ENCODE results near the gene LAMB1.

LAMB1 gene

GRCh38 chr7:107953265-107953923 is 49.6 kb downstream of the LAMB1 start:
- H3K27ac ChIP-seq (ENCODE audit: insufficient read depth, low read length, poor library complexity, severe bottlenecking), result no peak overlapping the region
- H3K36me3 ChIP-seq (ENCODE audit: control insufficient read depth, insufficient read depth, low read length), result no peaks in the 10 kb centered on the region
- no peaks in the 10 kb centered on the region for H3K4me1 ChIP-seq (ENCODE audit: control insufficient read depth, insufficient read depth, low read length, poor library complexity, severe bottlenecking)
- no peak for DNase-seq
- no peak overlapping the region for H3K4me3 ChIP-seq (ENCODE audit: insufficient read depth, low read depth, low read length, poor library complexity, severe bottlenecking)
- no peaks in the 10 kb centered on the region for H3K9me3 ChIP-seq (ENCODE audit: control insufficient read depth, low read length)
- H3K27me3 ChIP-seq (replicated peaks; ENCODE audit: control insufficient read depth, insufficient read depth, low read length, poor library complexity, severe bottlenecking), result no peaks in the 10 kb centered on the region

DNA sequence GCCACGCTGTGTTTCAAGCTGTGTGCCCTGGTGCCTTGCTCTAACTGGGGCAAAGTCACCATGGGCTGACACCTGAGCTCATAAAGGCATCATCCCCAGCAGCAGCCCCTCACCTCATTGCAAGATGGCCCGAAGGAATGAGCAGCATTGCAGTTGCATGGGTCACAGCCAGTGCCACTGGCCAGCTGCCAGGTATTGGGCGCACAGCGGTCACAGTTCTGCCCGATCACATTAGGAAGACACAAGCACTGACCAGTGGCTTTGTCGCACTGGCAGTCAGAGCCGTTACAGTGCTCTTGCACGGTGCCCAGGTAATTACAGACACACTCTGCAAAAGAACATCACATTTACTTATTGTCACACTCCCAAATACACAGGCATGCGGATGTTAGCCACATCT is 51.1 kb downstream of the LAMB1 start:
- H3K4me1 ChIP-seq (ENCODE audit: control insufficient read depth, insufficient read depth, low read length, poor library complexity, severe bottlenecking), result no peaks in the 10 kb centered on the region
- no peaks in the 10 kb centered on the region for H3K36me3 ChIP-seq (ENCODE audit: control insufficient read depth, insufficient read depth, low read length)
- no peaks in the 10 kb centered on the region for H3K27me3 ChIP-seq (replicated peaks; ENCODE audit: control insufficient read depth, insufficient read depth, low read length, poor library complexity, severe bottlenecking)

DNA sequence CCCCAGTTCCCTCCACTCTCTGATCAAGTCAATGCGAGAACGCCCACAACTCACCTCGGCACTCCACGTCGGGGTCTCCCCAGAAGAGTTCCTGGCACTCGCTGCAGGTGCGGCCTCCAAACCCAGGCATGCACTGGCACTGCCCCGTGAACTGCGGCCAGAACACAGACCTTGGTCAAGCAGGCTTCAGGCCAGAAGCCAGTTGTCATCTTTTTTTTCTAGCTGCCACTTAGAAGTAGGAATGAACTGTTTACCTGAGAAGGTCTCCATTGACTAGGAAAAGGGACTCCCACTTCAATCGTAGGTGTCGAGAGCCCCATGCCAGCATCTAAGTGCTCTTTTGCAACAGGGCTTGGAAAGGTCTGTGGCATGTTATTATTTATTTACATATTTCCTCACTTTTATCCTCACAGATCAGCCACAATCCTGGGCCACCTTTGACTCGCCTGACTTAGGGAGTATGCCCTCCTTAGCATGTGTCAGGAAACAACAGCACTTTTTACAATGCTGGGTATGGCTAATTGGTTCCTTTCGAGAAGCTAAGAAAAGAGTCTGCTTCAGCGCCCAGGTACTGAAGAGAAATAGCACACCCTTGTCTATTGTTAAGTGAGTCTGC is 51.7 kb downstream of the LAMB1 start:
- Histone ChIP-seq H3K36me3 (ENCODE audit: control insufficient read depth, insufficient read depth, low read length) (no peaks in the 10 kb centered on the region), H3K27me3 (replicated peaks; ENCODE audit: control insufficient read depth, insufficient read depth, low read length, poor library complexity, severe bottlenecking) (no peaks in the 10 kb centered on the region), H3K4me1 (ENCODE audit: control insufficient read depth, insufficient read depth, low read length, poor library complexity, severe bottlenecking) (no peaks in the 10 kb centered on the region), H3K4me3 (ENCODE audit: insufficient read depth, low read depth, low read length, poor library complexity, severe bottlenecking) (no peak overlapping the region), H3K9me3 (ENCODE audit: control insufficient read depth, low read length) (no peaks in the 10 kb centered on the region), H3K27ac (ENCODE audit: insufficient read depth, low read length, poor library complexity, severe bottlenecking) (no peak overlapping the region)
- DNase-seq, result no peak

More for the DNA sequence above, 51.1 kb downstream of the LAMB1 start:
- Histone ChIP-seq H3K4me3 (ENCODE audit: insufficient read depth, low read depth, low read length, poor library complexity, severe bottlenecking) (no peak overlapping the region), H3K27ac (ENCODE audit: insufficient read depth, low read length, poor library complexity, severe bottlenecking) (no peak overlapping the region), H3K9me3 (ENCODE audit: control insufficient read depth, low read length) (no peaks in the 10 kb centered on the region)
- DNase-seq, result no peak

- Histone ChIP-seq H3K9me3 (ENCODE audit: control insufficient read depth, low read length) (no peaks in the 10 kb centered on the region), H3K27ac (ENCODE audit: insufficient read depth, low read length, poor library complexity, severe bottlenecking) (no peak overlapping the region), H3K36me3 (ENCODE audit: control insufficient read depth, insufficient read depth, low read length) (no peaks in the 10 kb centered on the region), H3K4me1 (ENCODE audit: control insufficient read depth, insufficient read depth, low read length, poor library complexity, severe bottlenecking) (no peaks in the 10 kb centered on the region), H3K4me3 (ENCODE audit: insufficient read depth, low read depth, low read length, poor library complexity, severe bottlenecking) (no peak overlapping the region), H3K27me3 (replicated peaks; ENCODE audit: control insufficient read depth, insufficient read depth, low read length, poor library complexity, severe bottlenecking) (no peaks in the 10 kb centered on the region)
- no peak for DNase-seq
Observed at GRCh38 chr7:107949443-107949935, 53.5 kb downstream of the LAMB1 start.

GRCh38 chr7:107948645-107949442 is 54.1 kb downstream of the LAMB1 start:
- Histone ChIP-seq H3K27ac (ENCODE audit: insufficient read depth, low read length, poor library complexity, severe bottlenecking) (no peak overlapping the region), H3K4me1 (ENCODE audit: control insufficient read depth, insufficient read depth, low read length, poor library complexity, severe bottlenecking) (no peaks in the 10 kb centered on the region), H3K27me3 (replicated peaks; ENCODE audit: control insufficient read depth, insufficient read depth, low read length, poor library complexity, severe bottlenecking) (no peaks in the 10 kb centered on the region), H3K36me3 (ENCODE audit: control insufficient read depth, insufficient read depth, low read length) (no peaks in the 10 kb centered on the region), H3K9me3 (ENCODE audit: control insufficient read depth, low read length) (no peaks in the 10 kb centered on the region), H3K4me3 (ENCODE audit: insufficient read depth, low read depth, low read length, poor library complexity, severe bottlenecking) (no peak overlapping the region)
- DNase-seq, result no peak

GRCh38 chr7:107946881-107947280 is 56.1 kb downstream of the LAMB1 start:
- DNase-seq, result no peak
- Histone ChIP-seq H3K36me3 (ENCODE audit: control insufficient read depth, insufficient read depth, low read length) (no peaks in the 10 kb centered on the region), H3K9me3 (ENCODE audit: control insufficient read depth, low read length) (no peaks in the 10 kb centered on the region), H3K4me3 (ENCODE audit: insufficient read depth, low read depth, low read length, poor library complexity, severe bottlenecking) (no peak overlapping the region), H3K27me3 (replicated peaks; ENCODE audit: control insufficient read depth, insufficient read depth, low read length, poor library complexity, severe bottlenecking) (no peaks in the 10 kb centered on the region), H3K4me1 (ENCODE audit: control insufficient read depth, insufficient read depth, low read length, poor library complexity, severe bottlenecking) (no peaks in the 10 kb centered on the region), H3K27ac (ENCODE audit: insufficient read depth, low read length, poor library complexity, severe bottlenecking) (no peak overlapping the region)

DNA sequence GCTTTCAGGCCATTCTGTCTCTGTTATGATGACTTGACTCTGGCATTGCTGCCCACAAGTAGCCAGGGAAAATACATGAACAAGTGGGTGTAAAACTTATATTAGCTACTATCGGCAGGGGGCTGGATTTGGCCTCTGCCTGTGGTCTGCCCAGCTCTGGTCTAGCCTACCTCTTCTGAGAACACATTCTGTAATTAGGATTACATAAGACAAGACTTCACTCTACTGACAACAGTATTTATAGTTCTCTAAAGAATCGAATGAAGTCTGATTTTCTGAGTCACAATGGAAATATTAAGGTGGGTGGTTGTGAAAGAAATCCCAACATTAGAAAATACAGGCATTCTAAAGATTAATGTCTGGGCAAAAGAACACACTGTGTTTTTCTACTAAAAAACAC is 56.5 kb downstream of the LAMB1 start:
- no peaks in the 10 kb centered on the region for H3K4me1 ChIP-seq (ENCODE audit: control insufficient read depth, insufficient read depth, low read length, poor library complexity, severe bottlenecking)
- H3K4me3 ChIP-seq (ENCODE audit: insufficient read depth, low read depth, low read length, poor library complexity, severe bottlenecking), result no peak overlapping the region
- no peak overlapping the region for H3K27ac ChIP-seq (ENCODE audit: insufficient read depth, low read length, poor library complexity, severe bottlenecking)
- no peak for DNase-seq
- H3K9me3 ChIP-seq (ENCODE audit: control insufficient read depth, low read length), result no peaks in the 10 kb centered on the region
- no peaks in the 10 kb centered on the region for H3K36me3 ChIP-seq (ENCODE audit: control insufficient read depth, insufficient read depth, low read length)
- H3K27me3 ChIP-seq (replicated peaks; ENCODE audit: control insufficient read depth, insufficient read depth, low read length, poor library complexity, severe bottlenecking), result no peaks in the 10 kb centered on the region

- Histone ChIP-seq H3K4me1 (ENCODE audit: control insufficient read depth, insufficient read depth, low read length, poor library complexity, severe bottlenecking) (no peaks in the 10 kb centered on the region), H3K36me3 (ENCODE audit: control insufficient read depth, insufficient read depth, low read length) (no peaks in the 10 kb centered on the region), H3K27me3 (replicated peaks; ENCODE audit: control insufficient read depth, insufficient read depth, low read length, poor library complexity, severe bottlenecking) (no peaks in the 10 kb centered on the region), H3K4me3 (ENCODE audit: insufficient read depth, low read depth, low read length, poor library complexity, severe bottlenecking) (no peak overlapping the region), H3K27ac (ENCODE audit: insufficient read depth, low read length, poor library complexity, severe bottlenecking) (no peak overlapping the region), H3K9me3 (ENCODE audit: control insufficient read depth, low read length) (no peaks in the 10 kb centered on the region)
- DNase-seq, result no peak
Observed at GRCh38 chr7:107945332-107945731, 57.6 kb downstream of the LAMB1 start.

DNA sequence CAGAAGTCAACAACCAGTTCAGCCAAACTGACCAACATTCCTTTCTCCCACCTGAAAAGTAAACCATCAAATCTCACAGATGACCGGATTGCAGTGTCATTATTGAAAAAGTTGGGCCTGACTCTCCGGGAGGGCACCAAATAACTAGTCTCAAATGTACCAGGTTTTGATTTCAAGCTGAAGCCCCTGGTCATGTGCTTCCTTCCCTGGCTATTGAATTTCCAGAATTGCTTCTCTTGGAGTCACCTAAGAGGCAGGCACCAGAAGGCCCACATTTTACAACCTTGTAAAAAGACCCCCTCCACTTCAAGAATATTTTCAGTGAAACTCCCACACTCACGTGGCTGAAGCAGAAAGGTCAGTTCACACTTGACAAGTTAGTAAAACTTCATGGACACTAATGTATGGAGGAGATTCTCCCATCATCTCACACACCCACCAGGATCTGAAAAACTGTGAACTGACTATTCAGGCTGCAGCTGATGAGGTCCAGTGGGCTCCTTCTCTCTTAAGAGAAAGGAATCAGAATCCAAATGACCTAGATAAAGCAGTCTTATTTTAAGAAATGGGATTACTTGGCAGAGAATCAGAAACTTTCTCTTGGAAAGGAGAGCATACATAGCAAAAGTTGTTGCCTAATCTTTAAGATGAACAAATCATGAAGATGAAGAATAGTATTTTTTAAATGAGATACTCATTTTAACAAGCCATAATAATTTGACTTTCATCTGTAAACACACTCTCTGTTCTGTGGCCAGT is 58.4 kb downstream of the LAMB1 start:
- H3K36me3 ChIP-seq (ENCODE audit: control insufficient read depth, insufficient read depth, low read length), result no peaks in the 10 kb centered on the region
- H3K4me1 ChIP-seq (ENCODE audit: control insufficient read depth, insufficient read depth, low read length, poor library complexity, severe bottlenecking), result no peaks in the 10 kb centered on the region
- no peak for DNase-seq

More for the DNA sequence above, 58.4 kb downstream of the LAMB1 start:
- Histone ChIP-seq H3K27ac (ENCODE audit: insufficient read depth, low read length, poor library complexity, severe bottlenecking) (no peak overlapping the region), H3K4me3 (ENCODE audit: insufficient read depth, low read depth, low read length, poor library complexity, severe bottlenecking) (no peak overlapping the region), H3K27me3 (replicated peaks; ENCODE audit: control insufficient read depth, insufficient read depth, low read length, poor library complexity, severe bottlenecking) (no peaks in the 10 kb centered on the region), H3K9me3 (ENCODE audit: control insufficient read depth, low read length) (no peaks in the 10 kb centered on the region)
